Hepatocyte (in vitro differentiated cells): Measurements from ENCODE around the gene BUD13.

Experiments
- CTCF ChIP-seq: fragments of 200-600 bp; sonication (generic); IDR thresholded peaks from 2 replicates; pipeline ENCODE4 v1.5.1; 2016; ENCODE audit warnings: antibody characterized with exemption, mild to moderate bottlenecking; ENCODE audit not compliant: poor library complexity
- EZH2 ChIP-seq: fragments of 200-600 bp; sonication (generic); IDR thresholded peaks from 2 replicates; pipeline ENCODE4 v1.6.1; 2016; ENCODE audit warnings: antibody characterized with exemption, mild to moderate bottlenecking, borderline replicate concordance

GRCh38 chr11:116822575-116822974 lies 49.8 kb upstream of the BUD13 start:
- TF ChIP-seq CTCF: no peak
- TF ChIP-seq EZH2: no peak
